Astrocyte of the cerebellum (primary cell): Measurements from ENCODE around the gene SPN.
"Not testable (repeated sequence)": the region's sequence is repeated elsewhere in the genome, so short reads cannot be mapped to it uniquely, and the experiment has no call there.

Experiments used
- DNase-seq: peaks from one replicate; pipeline ENCODE4 v3.0.0-alpha.2; 2011; ENCODE audit warnings: low read depth
- H3K4me3 ChIP-seq: 2 replicates; pipeline ENCODE4 v1.5.1; 2011; ENCODE audit warnings: mild to moderate bottlenecking, low read depth, low read length, moderate library complexity
- CTCF ChIP-seq: IDR thresholded peaks from 2 replicates; pipeline ENCODE4 v1.5.1; 2012; ENCODE audit warnings: low read length, low read depth, moderate library complexity, mild to moderate bottlenecking; ENCODE audit errors: missing control alignments
- in situ Hi-C: cut with HindIII; loops from 2 replicates; pipeline ENCODE4 v1.10.0; 2017; ENCODE audit warnings: low sequenced_read_pairs

The SPN gene

GRCh38 chr16:29638751-29639150 lies 24.3 kb upstream of the SPN start:
- H3K4me3 ChIP-seq, DNase-seq, in situ Hi-C loops: not testable (repeated sequence)

- H3K4me3 ChIP-seq = no peak overlapping the region
- DNase-seq = no peak
- no peak for TF ChIP-seq CTCF
- in situ Hi-C loops = no loop called here
These were observed 21.5 kb upstream of the SPN start for GRCh38 chr16:29641561-29641960.

GRCh38 chr16:29643596-29643995 lies 19.5 kb upstream of the SPN start:
- H3K4me3 ChIP-seq = no peak overlapping the region
- no peak for TF ChIP-seq CTCF
- in situ Hi-C loops = no loop called here
- DNase-seq = no peak

GRCh38 chr16:29644338-29644857 lies 18.6 kb upstream of the SPN start:
- in situ Hi-C loops = no loop called here
- DNase-seq = no peak
- no peak for TF ChIP-seq CTCF
- H3K4me3 ChIP-seq = no peak overlapping the region

GRCh38 chr16:29644973-29645693 lies 17.9 kb upstream of the SPN start:
- in situ Hi-C loops = no loop called here
- DNase-seq = no peak
- no peak for TF ChIP-seq CTCF
- H3K4me3 ChIP-seq = no peak overlapping the region

- H3K4me3 ChIP-seq = no peak overlapping the region
- in situ Hi-C loops = no loop called here
- DNase-seq = no peak
- TF ChIP-seq CTCF = no peak
These were observed 17.3 kb upstream of the SPN start for GRCh38 chr16:29645694-29646187.

- no peak for DNase-seq
- in situ Hi-C loops = no loop called here
- H3K4me3 ChIP-seq = no peak overlapping the region
- no peak for TF ChIP-seq CTCF
These were observed 16.1 kb upstream of the SPN start for GRCh38 chr16:29646947-29647346.
